GM04503 (cell line): ENCODE data around the gene FYN.

Source experiments
- DNase-seq: peaks from one replicate; pipeline ENCODE4 v3.0.0-alpha.2; 2012; ENCODE audit warnings: low read depth

Gene FYN

DNA sequence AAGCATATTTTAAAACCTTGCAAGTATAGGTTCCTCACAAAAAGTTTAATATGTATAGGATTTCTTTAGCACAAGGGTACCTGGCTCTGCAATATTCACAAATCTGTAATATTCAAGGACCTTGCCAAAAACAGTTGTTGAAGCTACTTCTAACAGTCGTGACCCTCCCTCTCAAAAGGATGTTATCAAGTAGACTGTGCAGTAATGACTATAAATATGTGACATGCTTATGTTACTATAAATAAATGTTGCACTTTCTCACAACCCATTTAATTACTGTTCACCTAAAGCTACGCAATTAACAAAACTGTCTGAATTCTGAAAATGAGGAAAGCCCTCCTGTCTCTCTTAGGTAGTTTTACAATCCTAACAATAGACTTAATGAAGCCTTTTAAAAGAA, 41.8 kb downstream of the FYN start:
- no peak for DNase-seq

- DNase-seq = no peak
Observed at GRCh38 chr6:111829998-111830397, 43.3 kb downstream of the FYN start.

DNA sequence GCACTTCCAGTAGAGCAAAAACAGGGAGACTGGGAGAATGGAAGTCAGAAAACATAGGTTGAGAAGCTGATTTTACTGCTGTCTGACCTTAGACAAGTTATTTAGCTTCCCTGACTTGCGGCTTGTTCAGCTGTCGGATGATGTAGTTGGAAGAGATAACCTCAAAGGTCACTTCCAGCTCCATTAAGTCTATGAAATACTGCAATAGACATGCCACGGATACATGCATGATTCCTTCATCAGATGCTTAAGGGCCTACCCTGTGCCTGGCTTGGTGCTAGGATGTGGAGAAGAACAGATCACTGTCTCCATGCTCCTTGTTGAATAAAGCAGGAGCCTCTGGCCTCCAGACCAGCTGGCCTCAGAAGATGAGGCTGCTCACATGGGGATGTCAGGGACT, 43.7 kb downstream of the FYN start:
- no peak for DNase-seq

- no peak for DNase-seq
Observed at GRCh38 chr6:111828809-111829208, 44.4 kb downstream of the FYN start.

DNA sequence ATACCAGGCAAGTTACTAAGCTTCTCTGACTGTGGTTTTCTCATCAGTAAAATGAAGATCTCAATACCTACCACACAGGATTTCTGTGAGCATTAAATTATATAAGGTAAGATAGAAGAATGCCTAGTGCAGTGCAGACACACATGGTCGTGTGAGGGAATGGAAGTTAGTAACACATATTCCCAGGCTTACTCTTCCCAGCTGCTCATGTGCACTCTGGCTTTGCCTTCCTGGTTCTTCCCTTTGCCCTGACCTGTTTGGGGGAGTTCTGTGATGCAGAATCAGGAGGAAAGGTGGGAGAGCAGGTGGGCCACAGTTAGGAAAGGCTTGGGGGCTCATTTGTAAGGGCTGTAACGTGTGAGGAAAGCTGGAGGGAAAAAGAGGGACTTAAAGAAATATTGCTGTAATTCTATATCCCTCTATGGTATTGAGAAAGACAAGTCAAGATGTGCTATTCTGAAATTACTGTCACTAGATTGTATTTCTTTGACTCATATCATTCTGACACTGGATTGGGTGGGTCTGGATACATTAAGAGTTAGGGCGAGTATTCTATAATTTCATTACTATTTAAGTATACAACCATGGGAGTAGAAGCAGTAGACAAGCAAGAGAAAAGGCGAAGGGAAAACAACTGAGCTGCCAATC, 47.7 kb downstream of the FYN start:
- no peak for DNase-seq

DNA sequence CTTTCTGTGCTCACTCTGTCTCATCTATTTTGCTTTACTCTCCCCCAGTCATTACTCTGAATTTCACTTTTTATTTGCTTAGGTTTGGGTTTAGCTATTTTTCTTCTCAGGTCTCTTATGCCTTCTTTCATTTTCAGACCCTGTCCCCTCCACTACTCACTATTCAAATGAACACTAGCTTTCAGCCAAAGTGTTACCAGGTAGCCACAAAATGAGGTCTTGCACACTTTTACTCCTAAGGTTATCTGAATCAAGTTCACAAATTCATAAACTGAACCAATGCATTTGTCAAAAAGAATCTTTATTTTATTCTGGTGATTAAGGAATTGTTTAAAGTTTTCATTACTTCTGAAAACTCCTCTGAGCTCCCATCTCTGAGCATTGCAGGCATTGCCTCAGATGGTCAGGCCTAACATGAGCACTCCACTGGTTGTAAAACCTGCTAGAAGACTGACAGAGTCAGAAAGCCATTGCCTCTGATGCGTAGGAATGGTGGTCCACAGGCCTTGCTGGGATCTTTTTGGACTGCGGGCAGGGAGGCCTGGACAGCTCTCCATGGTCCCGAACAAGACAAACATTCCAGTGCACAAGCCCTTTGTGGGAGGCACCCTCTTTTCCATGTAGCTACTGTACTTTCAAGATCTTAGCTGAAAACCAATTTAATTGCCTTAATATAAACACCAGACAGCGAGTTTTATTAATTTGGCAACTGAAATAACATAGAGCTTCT, 48.5 kb downstream of the FYN start:
- DNase-seq = no peak

DNA sequence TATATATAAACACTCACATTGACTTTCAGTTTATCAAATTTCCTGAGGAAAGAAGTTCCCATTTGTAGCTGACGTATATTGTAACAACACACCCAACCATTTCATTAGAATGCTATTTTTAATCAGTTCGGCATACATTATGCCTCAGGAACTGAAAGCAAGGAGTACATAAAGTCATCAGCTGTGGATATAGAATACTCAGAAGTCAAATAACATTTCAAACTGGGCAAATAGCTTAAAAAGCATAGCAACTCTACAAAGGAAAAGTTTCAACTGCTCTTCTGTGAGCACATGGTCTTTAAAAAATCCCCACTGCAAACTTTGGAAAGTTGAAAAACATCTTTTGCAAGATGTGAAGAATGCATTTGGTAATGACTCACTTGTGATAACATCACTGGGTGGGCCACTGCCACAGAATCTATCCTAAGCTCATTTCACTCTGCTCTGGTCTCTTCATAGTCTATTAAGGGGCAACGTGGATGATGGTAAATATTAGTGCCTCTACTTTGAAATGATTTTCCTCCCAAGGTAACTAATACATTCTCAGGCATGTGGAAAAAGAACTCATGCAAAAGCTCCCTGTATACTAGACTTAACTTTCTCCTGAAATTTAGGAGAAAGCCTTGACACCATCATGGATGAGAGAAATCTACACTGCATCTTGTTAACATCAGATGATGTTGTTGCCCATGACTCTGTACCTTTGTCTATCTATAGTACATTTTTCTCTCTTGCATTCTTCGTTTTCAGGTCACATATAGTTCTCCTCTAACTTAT, 49.2 kb downstream of the FYN start:
- DNase-seq = peak; percentile 39

GRCh38 chr6:111823012-111823411, 50.2 kb downstream of the FYN start:
- no peak for DNase-seq

GRCh38 chr6:111819458-111819857, 53.8 kb downstream of the FYN start:
- DNase-seq = no peak

- no peak for DNase-seq
Observed at GRCh38 chr6:111818539-111819226, 54.6 kb downstream of the FYN start.

GRCh38 chr6:111817451-111818120, 55.7 kb downstream of the FYN start:
- DNase-seq = no peak

- no peak for DNase-seq
Observed at GRCh38 chr6:111813677-111814310, 59.5 kb downstream of the FYN start.

GRCh38 chr6:111813237-111813636, 60.0 kb downstream of the FYN start:
- DNase-seq = peak; percentile 63

DNA sequence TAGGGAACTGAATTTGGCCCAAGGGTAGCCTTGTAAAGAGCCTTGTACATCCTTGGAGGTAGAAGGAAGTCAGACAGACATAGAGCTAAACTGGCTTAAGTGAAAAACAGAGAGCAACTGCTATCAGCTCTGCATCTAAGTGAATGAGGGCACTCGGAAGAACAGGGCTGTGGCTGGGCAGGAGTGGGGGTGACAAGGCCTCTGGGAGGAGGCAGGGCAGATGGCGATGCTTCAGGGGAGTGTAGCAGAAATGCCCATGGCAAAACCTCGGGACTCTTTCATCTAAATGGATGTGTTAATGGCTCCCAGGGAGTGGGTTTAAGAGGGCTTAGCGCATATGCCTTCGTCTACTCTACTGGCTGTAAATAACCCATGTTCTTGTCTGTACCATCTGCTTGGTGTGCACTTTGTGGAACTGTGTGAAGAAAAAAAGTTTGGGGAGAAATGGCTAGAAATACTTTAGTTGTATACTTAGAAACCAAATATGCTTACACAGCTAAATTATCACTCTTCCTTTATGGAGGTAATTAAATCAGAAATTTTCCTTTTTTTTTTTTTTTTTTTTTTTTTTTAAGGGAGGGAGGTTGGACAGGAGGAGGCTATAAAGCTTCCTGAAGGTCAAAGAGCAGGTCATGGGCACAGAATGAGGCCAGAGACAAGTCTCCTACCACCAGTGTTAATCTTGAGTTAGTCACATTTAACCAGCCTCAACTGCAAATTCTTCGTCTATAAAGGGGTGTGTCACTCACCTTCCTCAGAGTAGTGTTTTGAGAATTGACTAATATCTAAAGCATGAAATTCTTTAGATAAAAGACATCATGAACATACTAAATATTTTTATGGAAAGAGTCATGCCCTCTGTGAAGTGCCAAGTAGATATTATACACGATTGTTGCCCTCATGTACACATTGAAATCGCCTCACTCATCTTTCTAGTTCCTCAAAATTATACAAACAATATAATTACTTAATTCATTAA, 60.9 kb downstream of the FYN start:
- no peak for DNase-seq

GRCh38 chr6:111810294-111811131, 62.7 kb downstream of the FYN start:
- DNase-seq = no peak

GRCh38 chr6:111809766-111810165, 63.5 kb downstream of the FYN start:
- DNase-seq = no peak

- no peak for DNase-seq
Observed at GRCh38 chr6:111809264-111809663, 64.0 kb downstream of the FYN start.

GRCh38 chr6:111808493-111808892, 64.8 kb downstream of the FYN start:
- no peak for DNase-seq
